SK-N-SH (cell line): ENCODE data around the gene PIKFYVE. TPM values are rescaled to one million over a fixed set of nuclear protein-coding genes. Genes with fewer than 3 reads are reported as not detected.

Source experiments
- CTCF ChIA-PET: fragments of 300-600, 350-600 bp; formaldehyde crosslinking; extraction: SDS; loops from one replicate; lab custom pipeline; 2021; lab: Yijun Ruan, JAX
- POLR2A ChIA-PET: fragments of 350-600 bp; sonication (Branson Sonifier 250); formaldehyde crosslinking; extraction: SDS; loops from one replicate; lab custom pipeline; 2020; ENCODE audit warnings: antibody characterized with exemption, inconsistent platforms; lab: Yijun Ruan, JAX
- DNase-seq: peaks from one replicate; pipeline ENCODE4 v3.0.0; 2012
- H2AFZ ChIP-seq: fragments of 200-600 bp; sonication (generic); 2 replicates; pipeline ENCODE4 v1.8.1; 2016; ENCODE audit warnings: antibody characterized with exemption, mild to moderate bottlenecking, low read depth
- H3F3A ChIP-seq: fragments of 200-600 bp; sonication (generic); replicated peaks from 2 replicates; pipeline ENCODE3; 2016; ENCODE audit warnings: antibody characterized with exemption, mild to moderate bottlenecking; ENCODE audit not compliant: insufficient read depth
- H3K27ac ChIP-seq, 2 experiments: fragments of 200-500 bp in 1 of 2; fragments of 200-600 bp in 1 of 2; sonication (Bioruptor generic) in 1 of 2; sonication (generic), shearing (Covaris generic) in 1 of 2; 2 replicates each; pipeline versions ENCODE4 v1.5.1 to v1.6.1; 2014 to 2016; ENCODE audit warnings: low read depth in 2 of 2, inconsistent platforms in 1 of 2, low read length in 1 of 2, mild to moderate bottlenecking in 1 of 2, mixed read lengths in 1 of 2
- H3K27me3 ChIP-seq: fragments of 200-600 bp; sonication (generic), shearing (Covaris generic); 2 replicates; pipeline ENCODE4 v1.6.1; 2016; ENCODE audit warnings: mixed run types; ENCODE audit not compliant: insufficient read depth
- H3K36me3 ChIP-seq, 2 experiments: fragments of 200-500 bp in 1 of 2; fragments of 200-600 bp in 1 of 2; sonication (Bioruptor generic) in 1 of 2; sonication (generic) in 1 of 2; replicated peaks in 1 of 2; 2 replicates each; pipeline versions ENCODE3 to v1.5.1; 2014 to 2016; ENCODE audit warnings: low read length in 1 of 2, mild to moderate bottlenecking in 1 of 2; ENCODE audit not compliant: insufficient read depth in 2 of 2, control insufficient read depth in 1 of 2
- H3K4me1 ChIP-seq, 2 experiments: fragments of 200-500 bp in 1 of 2; fragments of 200-600 bp in 1 of 2; sonication (Bioruptor generic) in 1 of 2; sonication (generic), shearing (Covaris generic) in 1 of 2; 2 replicates each; pipeline versions ENCODE4 v1.5.1 to v1.6.1; 2014 to 2016; ENCODE audit warnings: low read depth in 1 of 2, low read length in 1 of 2, mixed run types in 1 of 2; ENCODE audit not compliant: insufficient read depth in 2 of 2, control insufficient read depth in 1 of 2
- H3K4me2 ChIP-seq: fragments of 200-600 bp; sonication (generic), shearing (Covaris generic); 2 replicates; pipeline ENCODE4 v1.6.1; 2017; ENCODE audit warnings: mixed run types
- H3K4me3 ChIP-seq, 2 experiments: fragments of 200-500 bp in 1 of 2; fragments of 200-600 bp in 1 of 2; sonication (Bioruptor generic) in 1 of 2; sonication (generic), shearing (Covaris generic) in 1 of 2; 2 replicates each; pipeline versions ENCODE4 v1.5.1 to v1.8.1; 2014 to 2016; ENCODE audit warnings: low read depth in 2 of 2, inconsistent platforms in 1 of 2, low read length in 1 of 2, mild to moderate bottlenecking in 1 of 2, mixed read lengths in 1 of 2, moderate library complexity in 1 of 2
- H3K79me2 ChIP-seq: fragments of 200-600 bp; sonication (generic); 2 replicates; pipeline ENCODE4 v1.8.1; 2017; ENCODE audit warnings: mild to moderate bottlenecking; ENCODE audit not compliant: insufficient read depth
- H3K9ac ChIP-seq: fragments of 200-600 bp; sonication (generic); 2 replicates; pipeline ENCODE4 v1.6.1; 2017; ENCODE audit warnings: mixed run types
- H3K9me2 ChIP-seq: fragments of 200-600 bp; sonication (generic); 2 replicates; pipeline ENCODE4 v1.6.1; 2017; ENCODE audit warnings: mixed run types
- H3K9me3 ChIP-seq: fragments of 200-600 bp; sonication (generic); 2 replicates; pipeline ENCODE4 v1.6.1; 2017; ENCODE audit warnings: mixed run types, mild to moderate bottlenecking, moderate library complexity
- H4K20me1 ChIP-seq: fragments of 200-600 bp; sonication (generic); 2 replicates; pipeline ENCODE4 v1.6.1; 2017; ENCODE audit warnings: mild to moderate bottlenecking, mixed run types; ENCODE audit not compliant: insufficient read depth
- CHD2 ChIP-seq: fragments of 150-350 bp; IDR thresholded peaks from 2 replicates; pipeline ENCODE4 v1.6.1; 2018; ENCODE audit warnings: low read length; ENCODE audit not compliant: partially characterized antibody
- EP300 ChIP-seq, 2 experiments: IDR thresholded peaks; 2 replicates each; pipeline versions ENCODE4 v1.4.0 to v1.6.1; 2012; ENCODE audit warnings: borderline replicate concordance in 1 of 2, low read depth in 1 of 2, low read length in 1 of 2
- EZH2phosphoT487 ChIP-seq: fragments of 200-600 bp; sonication (generic); IDR thresholded peaks from 2 replicates; pipeline ENCODE4 v1.6.1; 2017; ENCODE audit warnings: low read depth, mixed run types, mild to moderate bottlenecking, antibody characterized with exemption, moderate library complexity, borderline replicate concordance
- FOSL2 ChIP-seq: IDR thresholded peaks from 2 replicates; pipeline ENCODE4 v1.4.0; 2012; ENCODE audit warnings: low read depth, mild to moderate bottlenecking, moderate library complexity, borderline replicate concordance
- FOXJ3 ChIP-seq: sonication (generic); formaldehyde crosslinking; IDR thresholded peaks from 2 replicates; pipeline ENCODE4 v1.5.1; 2020; ENCODE audit warnings: mild to moderate bottlenecking, missing genetic modification reagents
- FOXM1 ChIP-seq: IDR thresholded peaks from 2 replicates; pipeline ENCODE4 v1.4.0; 2012; ENCODE audit warnings: low read depth, mild to moderate bottlenecking
- JUND ChIP-seq: IDR thresholded peaks from 2 replicates; pipeline ENCODE4 v1.4.0; 2012
- MEF2A ChIP-seq: IDR thresholded peaks from 2 replicates; pipeline ENCODE4 v1.4.0; 2012; ENCODE audit warnings: low read depth, borderline replicate concordance
- MXI1 ChIP-seq: IDR thresholded peaks from 2 replicates; pipeline ENCODE4 v1.6.1; 2012; ENCODE audit warnings: mild to moderate bottlenecking, low read depth, low read length, improper control_type of control experiment
- NFIC ChIP-seq: IDR thresholded peaks from 2 replicates; pipeline ENCODE4 v1.4.0; 2012; ENCODE audit warnings: borderline replicate concordance
- NRF1 ChIP-seq: IDR thresholded peaks from 2 replicates; pipeline ENCODE4 v1.6.1; 2012; ENCODE audit warnings: low read depth, mild to moderate bottlenecking, low read length
- RCOR1 ChIP-seq: fragments of 150-350 bp; IDR thresholded peaks from 2 replicates; pipeline ENCODE4 v1.6.1; 2017; ENCODE audit warnings: antibody characterized with exemption, low read length
- RFX5 ChIP-seq: IDR thresholded peaks from 2 replicates; pipeline ENCODE4 v1.6.1; 2012; ENCODE audit warnings: mild to moderate bottlenecking, improper control_type of control experiment, low read length
- RXRA ChIP-seq: IDR thresholded peaks from 2 replicates; pipeline ENCODE4 v1.4.0; 2012; ENCODE audit warnings: low read depth, mild to moderate bottlenecking, borderline replicate concordance
- SIN3A ChIP-seq: IDR thresholded peaks from 2 replicates; pipeline ENCODE4 v1.6.1; 2012; ENCODE audit warnings: low read depth, mild to moderate bottlenecking, low read length, moderate library complexity, borderline replicate concordance
- SMC3 ChIP-seq: IDR thresholded peaks from 2 replicates; pipeline ENCODE4 v1.6.1; 2012; ENCODE audit warnings: low read depth, low read length, improper control_type of control experiment
- TCF12 ChIP-seq: IDR thresholded peaks from 2 replicates; pipeline ENCODE4 v1.4.0; 2012
- YY1 ChIP-seq: IDR thresholded peaks from 2 replicates; pipeline ENCODE4 v1.4.0; 2012; ENCODE audit warnings: low read depth, mild to moderate bottlenecking
- polyA plus RNA-seq, 3 experiments: library from polyadenylated mRNA; depleted of rRNA; stranded (reverse); fragments of >200 nt; gene quantifications; 2 replicates each; pipeline ENCODE4 v1.2.3, GENCODE V29; 2012
- TF ChIP-seq, protein P1 (sequence below): IDR thresholded peaks from 2 replicates; pipeline ENCODE4 v1.4.0; 2012; ENCODE audit warnings: low read depth
- TF ChIP-seq, protein P2 (sequence below): IDR thresholded peaks from 2 replicates; pipeline ENCODE4 v1.4.0; 2012; ENCODE audit warnings: low read depth, borderline replicate concordance

PIKFYVE gene
- polyA plus RNA-seq, 1 of the 3 experiments (the other 2 are of a cell fraction) = 7.0 TPM

DNA sequence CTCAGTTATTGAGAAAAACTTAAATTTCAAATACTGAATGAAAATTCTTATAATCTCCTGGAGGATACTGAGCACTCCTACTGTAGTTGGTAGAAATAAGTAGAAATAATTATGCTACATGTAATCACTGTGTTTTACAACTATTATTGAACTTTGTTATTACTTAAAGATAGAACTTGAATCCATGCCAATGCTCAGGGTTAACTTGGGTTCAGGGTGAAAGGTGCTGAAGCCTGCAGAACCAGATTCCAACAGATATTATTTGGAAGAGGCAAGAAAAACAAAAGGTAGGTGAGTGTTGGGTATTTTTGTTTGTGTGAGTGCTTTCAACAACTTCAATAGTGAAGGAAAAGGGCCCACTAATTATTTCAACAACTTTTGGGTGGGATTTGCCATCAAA, 21.6 kb upstream of the PIKFYVE start:
- Histone ChIP-seq H3K9ac (no peak overlapping the region), H3K4me2 (no peak overlapping the region), H3K27me3 (no peaks in the 10 kb centered on the region), H3K9me3 (no peaks in the 10 kb centered on the region), H3F3A (no peaks in the 10 kb centered on the region), H3K9me2 (no peaks in the 10 kb centered on the region), H3K27ac (no peak overlapping the region), H2AFZ (no peak overlapping the region), H3K36me3 (peaks cover 42 to 73% of the 10 kb centered on the region in 2 experiments), H3K4me1 (no peaks in the 10 kb centered on the region), H3K4me3 (no peak overlapping the region), H4K20me1 (no peaks in the 10 kb centered on the region), H3K79me2 (no peaks in the 10 kb centered on the region)
- DNase-seq = no peak
- TF ChIP-seq SMC3 (no peak), RXRA (no peak), FOXM1 (no peak), FOXJ3 (CRISPR knock-in tag) (no peak), JUND (no peak), TCF12 (no peak), MXI1 (no peak), NFIC (no peak), EP300 (IDR thresholded peaks at IDR 0.05; ENCODE audit: borderline replicate concordance in 1 of 2, low read depth in 1 of 2, low read length in 1 of 2) (no peak), YY1 (no peak), NRF1 (no peak), MEF2A (no peak), RCOR1 (no peak), SIN3A (no peak), FOSL2 (no peak), CHD2 (no peak), RFX5 (no peak), EZH2phosphoT487 (no peak)
- TF ChIP-seq, protein P1, sequence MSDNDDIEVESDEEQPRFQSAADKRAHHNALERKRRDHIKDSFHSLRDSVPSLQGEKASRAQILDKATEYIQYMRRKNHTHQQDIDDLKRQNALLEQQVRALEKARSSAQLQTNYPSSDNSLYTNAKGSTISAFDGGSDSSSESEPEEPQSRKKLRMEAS = no peak
- TF ChIP-seq, protein P2, sequence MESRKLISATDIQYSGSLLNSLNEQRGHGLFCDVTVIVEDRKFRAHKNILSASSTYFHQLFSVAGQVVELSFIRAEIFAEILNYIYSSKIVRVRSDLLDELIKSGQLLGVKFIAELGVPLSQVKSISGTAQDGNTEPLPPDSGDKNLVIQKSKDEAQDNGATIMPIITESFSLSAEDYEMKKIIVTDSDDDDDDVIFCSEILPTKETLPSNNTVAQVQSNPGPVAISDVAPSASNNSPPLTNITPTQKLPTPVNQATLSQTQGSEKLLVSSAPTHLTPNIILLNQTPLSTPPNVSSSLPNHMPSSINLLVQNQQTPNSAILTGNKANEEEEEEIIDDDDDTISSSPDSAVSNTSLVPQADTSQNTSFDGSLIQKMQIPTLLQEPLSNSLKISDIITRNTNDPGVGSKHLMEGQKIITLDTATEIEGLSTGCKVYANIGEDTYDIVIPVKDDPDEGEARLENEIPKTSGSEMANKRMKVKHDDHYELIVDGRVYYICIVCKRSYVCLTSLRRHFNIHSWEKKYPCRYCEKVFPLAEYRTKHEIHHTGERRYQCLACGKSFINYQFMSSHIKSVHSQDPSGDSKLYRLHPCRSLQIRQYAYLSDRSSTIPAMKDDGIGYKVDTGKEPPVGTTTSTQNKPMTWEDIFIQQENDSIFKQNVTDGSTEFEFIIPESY = no peak
- ChIA-PET POLR2A (no interaction called here), CTCF (interaction anchor here (1.9 to 2.7 kb wide), 2 partner anchors 9 to 142 kb away, joined by 7 to 10 read pairs; no protein-coding TSS in a partner anchor)
